ENCODE data around the gene PTP4A2.

PTP4A2 gene

DNA sequence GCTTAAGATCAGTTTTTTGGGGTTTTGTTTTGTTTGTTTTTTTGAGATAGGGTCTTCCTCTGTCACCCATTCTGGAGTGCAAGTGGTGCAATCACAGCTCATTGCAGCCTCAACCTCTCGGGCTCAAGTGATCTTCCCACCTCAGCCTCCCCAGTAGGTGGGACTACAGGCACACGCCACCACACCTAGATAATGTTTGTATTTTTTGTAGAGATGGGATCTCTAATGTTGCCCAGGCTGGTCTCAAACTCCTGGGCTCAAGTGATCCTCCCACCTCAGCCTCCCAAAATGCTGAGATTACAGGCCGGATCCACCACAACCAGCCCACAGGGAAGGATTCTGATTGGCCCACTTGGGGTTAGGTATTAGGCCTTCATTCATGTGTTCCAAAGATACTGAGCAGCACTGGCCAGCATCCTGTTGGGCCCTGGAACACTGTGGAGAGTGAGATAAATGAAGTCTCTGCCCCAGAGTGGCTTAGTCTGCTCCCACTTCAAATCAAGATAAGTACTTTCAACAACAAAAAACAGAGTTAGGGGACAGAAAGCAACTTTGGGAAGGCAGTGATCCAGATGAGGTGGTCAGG lies 54.7 kb downstream of the PTP4A2 start:
- DNase-seq: no peak

DNA sequence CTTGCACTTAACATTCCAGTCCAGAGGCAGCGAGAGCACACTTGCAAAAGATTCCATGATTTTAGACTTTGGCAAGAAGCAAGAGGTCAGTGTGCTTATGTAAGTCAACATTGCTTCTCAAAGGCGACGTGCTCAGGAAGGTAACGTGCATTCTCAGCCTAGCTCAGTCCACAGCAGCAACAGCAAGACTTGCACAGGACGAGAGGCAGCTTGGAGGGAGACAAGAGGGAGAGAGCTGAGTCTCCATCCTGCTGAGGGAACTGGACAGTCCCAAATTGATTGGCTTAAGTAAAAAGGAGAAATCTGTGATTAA lies 56.5 kb downstream of the PTP4A2 start:
- DNase-seq: no peak

DNA sequence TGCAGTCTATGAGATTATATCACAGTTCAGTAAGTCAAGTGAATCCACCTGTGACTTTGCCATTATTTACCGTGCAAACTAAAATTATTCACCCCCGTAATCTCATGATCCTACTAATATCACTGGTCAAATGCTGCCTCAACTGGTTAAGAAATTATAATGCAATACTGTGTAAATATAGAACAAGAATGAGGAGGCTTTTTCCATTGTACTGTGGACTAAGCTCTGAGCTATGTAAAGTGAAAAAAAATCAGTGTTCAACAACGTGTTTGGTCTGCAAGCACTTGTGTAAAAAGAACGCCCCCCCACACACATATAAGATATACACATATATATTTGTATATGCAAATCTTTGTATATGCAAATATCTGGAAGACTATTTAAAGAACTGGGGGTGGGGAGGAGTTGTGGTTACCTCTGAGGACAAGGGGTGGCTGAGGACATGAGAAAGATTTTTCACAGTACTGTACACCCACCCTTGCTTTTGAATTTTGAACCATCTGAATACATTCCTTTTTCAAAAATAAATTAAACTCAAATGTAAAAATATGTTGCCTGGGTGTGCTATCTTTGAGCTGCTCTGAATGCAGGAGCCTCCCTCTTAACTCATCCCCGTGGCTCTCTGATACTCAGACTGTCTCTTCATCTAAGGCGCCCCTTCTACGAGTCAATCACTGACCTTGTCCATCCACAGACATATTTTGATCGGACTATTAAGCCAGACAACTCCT lies 57.0 kb downstream of the PTP4A2 start:
- DNase-seq: no peak

DNA sequence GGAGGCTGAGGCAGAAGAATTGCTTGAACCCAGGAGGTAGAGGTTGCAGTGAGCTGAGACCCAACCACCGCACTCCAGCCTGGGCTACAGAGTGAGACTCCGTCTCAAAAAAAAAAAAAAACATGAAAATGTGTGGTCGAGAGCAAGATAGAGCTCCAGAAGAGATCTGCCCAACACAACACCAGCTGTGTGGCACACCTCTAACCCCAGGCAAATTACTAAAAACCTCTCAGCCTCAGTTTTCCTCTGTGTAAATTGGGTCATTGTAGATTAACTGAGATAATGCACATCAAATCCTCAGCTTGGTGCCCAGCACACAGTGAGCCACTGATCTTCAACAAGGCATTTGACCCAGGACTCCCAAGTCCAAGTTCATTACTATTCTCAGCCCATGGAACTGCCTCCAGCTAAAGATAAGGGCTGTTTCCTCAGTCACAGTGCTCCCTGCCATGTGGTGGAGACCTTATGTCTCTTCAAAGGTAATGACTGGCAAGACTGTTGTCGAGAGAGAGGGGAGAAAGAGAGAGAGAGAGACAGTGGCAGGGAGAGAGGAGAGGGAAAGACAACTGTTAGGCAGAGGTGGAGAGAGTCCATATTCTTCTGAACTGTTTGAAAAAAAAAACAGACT lies 58.1 kb downstream of the PTP4A2 start:
- DNase-seq: no peak

DNA sequence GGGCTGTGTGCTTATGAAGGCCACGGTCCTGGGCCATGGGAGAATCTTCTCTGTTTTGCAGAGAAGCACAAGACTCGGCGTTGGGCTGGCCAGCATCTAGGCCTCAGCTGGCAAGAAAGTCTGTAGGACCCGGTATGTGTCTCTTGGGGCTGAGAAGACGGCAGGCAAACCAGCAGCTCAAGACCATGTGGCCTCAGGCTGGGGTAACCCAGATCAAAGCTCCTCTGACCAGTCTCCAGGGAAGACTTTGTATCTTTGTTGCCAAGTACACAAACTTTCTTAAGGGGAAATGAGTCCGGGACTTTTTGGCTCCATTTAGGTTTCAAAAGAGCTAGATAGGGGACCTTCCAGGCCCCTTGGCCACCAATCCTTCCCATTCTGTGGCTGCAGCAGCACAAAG lies 60.1 kb downstream of the PTP4A2 start:
- DNase-seq: no peak

DNA sequence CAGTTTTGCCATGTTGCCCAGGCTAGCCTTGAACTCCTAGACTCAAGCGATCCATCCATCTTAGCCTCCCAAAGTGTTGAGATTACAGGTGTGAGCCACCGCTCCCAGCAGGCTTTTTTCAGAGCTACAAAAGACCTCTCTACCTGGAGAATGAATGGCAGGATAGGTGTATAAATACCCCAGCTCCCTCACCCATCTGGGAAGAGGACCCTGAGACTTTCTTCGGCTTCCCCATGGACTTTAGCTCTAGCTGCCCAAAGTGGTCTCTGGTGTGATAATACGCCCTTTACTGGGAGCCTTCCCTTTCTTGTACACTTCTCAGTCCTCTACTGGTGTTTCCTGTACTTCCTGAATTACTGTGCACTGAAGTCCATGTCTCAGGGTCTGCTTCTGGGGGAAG lies 60.6 kb downstream of the PTP4A2 start:
- DNase-seq: no peak

DNA sequence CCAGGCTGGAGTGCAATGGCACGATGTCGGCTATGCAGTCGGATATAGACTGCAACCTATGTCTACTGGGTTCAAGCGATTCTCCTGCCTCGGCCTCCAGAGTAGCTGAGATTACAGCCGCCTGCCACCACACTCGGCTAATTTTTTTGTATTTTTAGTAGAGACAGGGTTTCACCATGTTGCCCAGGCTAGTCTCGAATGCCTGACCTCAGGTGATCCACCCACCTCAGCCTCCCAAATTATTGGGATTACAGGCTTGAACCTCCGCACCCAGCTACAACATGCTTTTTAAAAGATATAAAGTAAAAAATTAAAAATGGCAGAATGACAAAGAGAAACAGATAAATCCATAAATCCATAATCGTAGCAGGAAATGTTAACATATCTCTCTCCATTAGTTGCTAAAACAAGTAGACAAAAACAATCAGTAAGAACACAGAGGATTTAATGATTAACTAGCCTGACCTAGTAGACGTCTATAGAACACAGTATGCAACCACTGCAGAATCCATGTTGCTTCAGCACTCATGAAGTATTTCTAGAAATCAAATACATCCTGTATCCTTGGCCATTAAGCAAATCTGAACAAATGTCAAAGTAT lies 62.4 kb downstream of the PTP4A2 start:
- DNase-seq: no peak

DNA sequence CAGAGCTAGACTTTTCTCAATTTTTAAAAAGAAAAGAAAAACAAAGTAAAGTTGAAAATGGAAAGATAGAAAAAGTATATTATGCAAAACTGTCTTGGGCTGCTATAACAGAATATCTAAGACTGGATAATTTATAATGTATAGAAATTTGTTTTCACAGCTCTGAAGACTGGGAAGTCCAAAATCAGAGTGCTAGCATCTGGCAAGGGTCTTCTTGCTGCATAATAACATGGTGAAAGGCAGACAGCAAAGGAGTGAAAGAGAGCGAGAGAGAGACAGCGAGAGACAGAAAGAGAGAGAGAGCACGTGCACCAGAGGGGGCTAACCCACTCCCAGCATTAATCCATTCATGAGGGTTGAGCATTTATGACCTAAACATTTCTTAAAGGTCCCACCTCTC lies 63.2 kb downstream of the PTP4A2 start:
- no peak for DNase-seq

DNA sequence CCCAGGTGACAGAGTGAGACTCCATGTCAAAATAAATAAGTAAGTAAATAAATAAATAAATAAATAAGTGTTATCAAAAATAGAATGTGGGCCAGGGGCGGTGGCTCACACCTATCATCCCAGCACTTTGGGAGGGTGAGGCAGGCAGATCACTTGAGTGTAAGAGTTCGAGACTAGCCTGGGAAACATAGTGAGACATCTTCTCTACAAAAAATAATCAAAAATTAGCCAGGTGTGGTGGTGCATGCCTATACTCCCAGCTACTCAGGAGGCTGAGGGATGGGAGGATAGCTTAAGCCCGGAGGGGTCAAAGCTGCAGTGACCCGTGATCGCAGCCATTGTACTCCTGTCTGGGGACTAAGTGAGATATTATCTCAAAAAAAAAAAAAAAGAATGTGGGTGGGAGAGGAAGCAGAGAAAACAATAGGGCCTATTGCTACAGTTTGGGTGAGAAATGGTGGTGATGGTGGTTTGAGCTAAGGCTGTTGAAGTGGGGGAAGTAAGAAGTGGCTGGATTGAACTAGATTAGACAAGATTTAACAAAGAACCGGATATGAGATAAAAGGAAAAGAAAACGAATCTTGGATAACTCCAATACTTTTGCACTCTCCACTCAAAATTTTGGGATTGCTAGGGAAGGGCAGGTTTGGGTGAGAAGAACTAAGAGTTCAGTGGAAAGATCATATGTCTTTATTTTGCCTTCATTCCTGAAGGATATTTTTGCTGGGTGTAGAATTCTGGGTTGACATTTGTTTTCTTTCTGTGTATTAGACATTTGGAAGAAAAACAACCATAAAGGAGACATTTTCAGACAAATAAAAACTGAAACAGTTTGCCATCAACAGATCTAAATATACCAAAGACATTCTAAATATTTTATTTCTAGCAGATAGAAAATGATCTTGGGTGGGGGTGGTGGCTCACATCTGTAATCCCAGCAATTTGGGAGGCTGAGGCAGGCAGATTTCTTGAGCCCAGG lies 65.2 kb downstream of the PTP4A2 start:
- DNase-seq: no peak

DNA sequence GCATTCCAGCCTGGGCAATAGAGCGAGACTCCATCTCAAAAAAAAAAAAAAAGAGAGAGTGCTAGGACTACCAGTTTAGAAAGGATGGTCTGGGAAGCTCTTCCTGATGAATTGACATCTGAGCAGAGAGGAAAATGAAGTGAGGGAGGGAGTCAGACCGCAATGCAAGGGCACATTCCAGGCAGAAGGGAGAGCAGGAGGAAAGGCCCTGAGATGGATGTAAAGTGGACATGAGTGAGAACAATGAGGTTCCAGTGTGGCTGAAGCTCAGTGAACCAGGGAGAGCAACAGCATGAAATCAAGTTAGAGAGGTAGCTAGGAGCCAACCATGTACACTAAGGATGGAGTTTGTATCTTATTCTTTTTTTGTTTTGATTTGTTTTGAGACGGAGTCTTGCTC lies 66.5 kb downstream of the PTP4A2 start:
- no peak for DNase-seq

DNA sequence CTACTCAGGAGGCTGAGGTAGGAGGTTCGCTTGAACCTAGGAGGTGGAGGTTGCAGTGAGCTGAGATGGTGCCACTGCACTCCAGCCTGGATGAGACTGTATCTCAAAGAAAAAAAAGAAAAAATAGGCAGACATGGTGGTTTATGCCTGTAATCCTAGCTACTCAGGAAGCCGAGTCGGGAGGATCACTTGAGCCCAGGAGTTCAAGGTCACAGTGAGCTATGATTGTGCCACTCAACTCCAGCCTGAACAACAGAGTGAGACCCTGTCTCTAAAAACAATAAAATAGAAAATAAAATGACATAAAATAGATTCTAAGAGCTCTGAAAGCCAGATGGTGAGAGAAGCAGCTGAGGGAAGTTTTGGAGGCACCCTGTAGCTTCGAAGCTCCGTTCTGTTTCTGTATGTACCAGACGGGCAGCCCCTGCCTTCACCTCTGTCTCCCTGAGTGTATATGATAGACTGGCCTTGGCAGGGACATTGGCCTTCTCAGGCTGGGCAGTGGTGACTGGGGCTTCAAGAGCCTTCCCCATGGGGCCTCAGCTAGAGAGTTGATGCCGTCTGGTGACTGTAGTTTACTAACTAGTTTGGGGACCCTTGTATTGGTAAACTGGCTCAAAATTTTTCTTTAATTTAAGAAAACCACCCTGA lies 68.0 kb downstream of the PTP4A2 start:
- DNase-seq: no peak

DNA sequence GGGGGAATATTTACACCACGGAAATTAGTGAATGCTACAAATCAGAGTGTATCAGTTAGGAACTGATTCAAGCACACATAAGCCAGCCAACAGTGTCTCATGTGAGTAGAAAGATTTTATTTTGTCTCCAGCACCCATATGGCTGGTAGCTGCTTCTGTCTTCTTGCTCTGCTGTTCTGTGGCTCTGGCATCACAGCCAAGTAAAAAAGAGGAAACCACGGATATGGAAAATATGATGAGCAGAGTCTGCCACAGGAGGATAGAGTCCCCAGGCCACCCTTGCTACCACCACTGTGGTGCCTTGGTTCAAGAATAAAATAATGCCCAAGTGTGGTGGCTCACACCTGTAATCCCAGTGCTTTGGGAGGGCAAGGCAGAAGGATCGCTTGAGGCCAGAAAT lies 68.7 kb downstream of the PTP4A2 start:
- no peak for DNase-seq

DNA sequence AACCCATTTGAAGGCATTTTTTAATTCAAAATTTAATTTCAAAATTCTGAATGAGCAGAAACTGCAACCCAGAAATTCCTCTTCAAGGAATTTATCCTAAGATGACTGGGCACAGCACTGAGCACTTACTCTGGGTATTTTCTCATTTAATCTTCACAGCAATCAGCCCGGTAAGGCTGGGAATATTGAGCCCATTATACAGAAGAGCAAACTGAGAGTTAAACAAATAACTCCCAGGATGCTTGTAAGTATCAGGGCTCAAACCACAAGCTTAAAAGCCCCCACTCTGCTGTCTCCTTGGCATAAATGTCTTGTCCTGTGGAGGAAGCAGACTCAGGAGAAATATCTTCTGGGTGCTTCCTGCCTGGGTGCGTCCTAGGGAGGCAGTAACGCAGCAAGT lies 69.3 kb downstream of the PTP4A2 start:
- DNase-seq: no peak

DNA sequence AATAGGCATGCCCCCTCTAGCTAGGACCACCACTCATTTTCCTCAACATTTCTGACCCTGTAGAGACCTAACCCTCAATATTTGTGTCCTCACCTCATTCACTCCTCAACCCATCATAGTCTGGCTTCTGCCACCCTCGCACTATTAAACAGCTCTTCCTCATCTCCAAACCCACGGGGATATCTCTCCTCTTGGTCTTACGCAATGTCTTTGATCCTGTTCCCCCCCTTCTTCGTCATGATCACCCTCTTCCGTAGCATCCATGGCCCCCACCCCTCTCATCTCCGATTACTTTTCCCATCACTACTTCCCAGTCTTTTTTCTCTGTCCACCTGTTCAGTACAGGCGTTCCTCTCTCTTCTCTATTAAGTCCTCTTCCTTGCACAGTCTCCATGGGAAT lies 70.6 kb downstream of the PTP4A2 start:
- no peak for DNase-seq

DNA sequence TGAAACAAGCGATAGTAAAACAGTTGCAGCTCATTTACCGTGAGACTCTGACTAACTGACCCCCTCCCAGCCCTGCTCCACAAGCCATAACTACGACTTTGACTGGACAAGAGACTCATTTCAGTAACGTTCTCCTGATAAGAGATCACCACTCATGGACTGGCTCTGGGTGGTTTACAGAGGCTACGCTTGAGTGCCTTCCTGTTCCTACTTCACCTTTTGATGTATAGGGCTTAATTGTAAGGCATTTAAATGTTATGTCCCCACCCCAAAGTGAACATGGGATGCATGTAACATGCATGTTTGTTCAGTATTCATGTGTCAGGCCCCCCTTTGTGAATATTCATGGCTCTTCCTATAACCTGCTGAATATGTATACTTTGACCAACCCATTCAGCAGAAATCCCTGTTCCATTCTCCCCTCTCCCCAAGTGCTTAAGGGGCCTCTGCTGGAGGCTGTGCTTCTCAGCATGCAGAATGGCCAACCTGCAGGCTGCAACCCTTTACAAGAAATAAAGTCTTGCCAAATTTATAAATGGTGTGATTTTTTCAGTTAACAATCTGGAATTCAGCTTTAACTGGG lies 71.6 kb downstream of the PTP4A2 start:
- no peak for DNase-seq

DNA sequence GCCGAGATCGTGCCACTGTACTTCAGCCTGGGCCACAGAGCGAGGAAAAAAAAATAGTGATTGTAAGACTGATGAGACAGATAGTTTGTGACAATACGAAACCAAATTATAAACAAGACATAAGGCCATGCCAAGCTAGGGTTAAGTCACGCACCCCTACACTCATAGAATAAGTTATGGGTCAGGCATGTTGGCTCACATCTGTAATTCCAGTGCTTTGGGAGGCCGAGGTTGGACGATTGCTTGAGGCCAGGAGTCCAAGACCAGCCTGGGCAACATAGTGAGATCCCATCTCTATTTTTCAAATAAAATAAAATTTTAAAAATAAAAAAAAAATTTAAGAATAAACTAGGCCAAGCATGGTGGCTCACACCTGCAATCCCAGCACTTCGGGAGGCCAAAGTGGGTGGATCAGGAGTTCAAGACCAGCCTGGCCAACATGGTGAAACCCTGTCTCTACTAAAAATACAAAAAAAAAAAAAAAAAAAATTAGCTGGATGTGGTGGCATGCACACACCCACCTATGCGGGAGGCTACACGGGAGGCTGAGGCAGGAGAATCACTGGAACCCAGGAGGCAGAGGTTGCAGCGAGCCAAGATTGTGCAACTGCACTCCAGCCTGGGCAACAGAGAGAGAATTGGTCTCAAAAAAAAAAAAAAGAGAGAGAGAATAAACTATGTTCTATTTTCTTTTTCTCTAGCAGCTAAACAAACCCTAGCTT lies 72.3 kb downstream of the PTP4A2 start:
- no peak for DNase-seq

DNA sequence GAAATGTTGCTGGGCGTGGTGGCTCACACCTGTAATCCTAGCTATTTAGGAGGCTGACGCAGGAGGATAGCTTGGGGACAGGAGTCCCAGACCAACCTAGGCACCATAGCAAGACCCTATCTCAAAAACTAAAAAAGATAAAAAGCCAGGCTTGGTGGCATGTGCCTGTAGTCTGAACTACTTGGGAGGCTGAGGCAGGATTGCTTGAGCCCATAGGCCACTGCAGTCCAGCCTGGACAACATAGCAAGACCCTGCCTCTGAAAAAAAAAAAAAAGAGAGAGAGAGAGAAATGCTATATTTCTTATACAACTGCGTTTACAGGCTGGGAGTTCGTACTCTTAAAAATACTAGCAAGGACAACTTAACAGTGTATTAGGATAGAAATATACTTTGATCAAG lies 76.1 kb downstream of the PTP4A2 start:
- DNase-seq: no peak

DNA sequence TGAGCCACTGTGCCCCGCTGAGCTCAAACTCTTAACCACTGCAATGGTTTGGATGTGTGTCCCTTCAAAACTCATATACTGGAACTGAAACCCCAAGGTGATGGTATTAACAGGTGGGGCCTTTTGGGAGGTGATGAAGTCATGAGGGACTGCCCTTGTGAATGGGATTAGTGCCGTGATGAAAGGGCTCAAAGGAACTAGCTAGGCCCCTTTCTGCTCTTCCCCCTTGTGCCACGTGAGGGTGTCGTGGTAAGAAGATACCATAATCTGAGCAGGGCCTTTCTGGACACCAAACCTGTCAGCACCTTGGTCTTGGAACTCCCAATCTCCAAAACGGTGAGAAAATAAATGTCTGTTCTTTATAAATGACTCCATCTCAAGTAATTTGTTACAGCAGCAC lies 76.8 kb downstream of the PTP4A2 start:
- no peak for DNase-seq

DNA sequence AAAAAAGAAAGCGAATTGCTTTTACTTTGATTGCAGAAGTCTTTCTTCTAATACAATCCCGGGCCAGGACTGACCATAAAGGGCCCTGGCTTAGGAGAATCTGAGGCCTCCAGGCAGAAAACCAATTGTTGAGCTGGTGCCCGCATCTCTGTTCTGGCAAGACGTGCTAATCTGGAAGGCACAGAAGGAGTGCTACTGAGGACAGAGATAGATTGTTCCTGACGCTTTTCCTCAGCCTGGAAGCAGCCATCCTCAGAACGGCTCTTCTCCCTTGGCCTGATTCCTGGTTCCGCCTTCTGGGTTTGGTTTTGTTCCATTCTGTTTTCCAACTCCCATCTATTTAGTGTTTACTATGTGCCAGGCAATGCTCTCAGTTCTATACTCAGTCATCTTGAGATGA lies 77.6 kb downstream of the PTP4A2 start:
- DNase-seq: no peak

DNA sequence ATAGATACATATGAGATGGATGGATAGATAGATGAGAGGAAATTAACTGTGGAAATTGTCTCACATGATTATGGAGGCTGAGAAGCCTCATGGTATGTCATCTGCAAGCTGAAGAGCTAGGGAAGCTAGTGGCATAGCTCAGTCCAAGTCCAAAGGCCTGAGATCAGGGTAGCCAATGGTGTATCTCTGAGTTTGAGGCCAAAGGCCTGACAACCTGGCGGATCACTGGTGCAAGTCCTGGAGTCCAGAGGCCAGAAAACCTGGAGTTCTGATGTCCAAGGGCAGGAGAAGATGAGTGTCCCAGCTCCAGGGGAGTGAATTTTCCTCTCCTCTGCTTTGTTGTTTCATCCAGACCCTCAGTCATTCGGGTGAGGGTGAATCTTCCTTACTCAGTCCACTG lies 78.4 kb downstream of the PTP4A2 start:
- DNase-seq: no peak

DNA sequence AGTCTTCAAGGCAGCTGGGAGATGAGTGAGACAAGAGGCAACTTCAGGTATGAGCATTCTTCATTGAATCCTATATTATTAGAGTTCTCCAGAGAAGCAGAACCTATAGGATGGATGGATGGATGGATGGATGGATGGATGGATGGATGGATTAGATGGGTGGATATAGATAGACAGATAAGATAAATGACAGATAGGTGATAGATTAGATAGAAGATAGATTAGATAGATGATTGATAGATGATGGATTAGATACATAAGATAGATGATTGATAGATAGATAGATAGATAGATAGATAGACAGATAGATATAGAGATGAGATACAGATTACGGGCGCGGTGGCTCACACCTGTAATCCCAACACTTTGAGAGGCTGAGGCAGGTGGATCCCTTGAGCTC lies 79.1 kb downstream of the PTP4A2 start:
- no peak for DNase-seq

Data from T-helper 9 cell (primary cell).